CD4-positive, alpha-beta T cell treated with Interleukin-12 subunit alpha and Interleukin-12 subunit beta, for 1 hour (primary cell): ENCODE data around the gene CIAO2B.
A peak's percentile ranks its signal among the peaks of the same experiment; 100 is the strongest.
"Not testable (repeated sequence)": the region's sequence is repeated elsewhere in the genome, so short reads cannot be mapped to it uniquely, and the experiment has no call there.

ENCODE experiments used
- DNase-seq: peaks from one replicate; pipeline ENCODE4 v3.0.0-alpha.2; 2020

The CIAO2B gene

DNA sequence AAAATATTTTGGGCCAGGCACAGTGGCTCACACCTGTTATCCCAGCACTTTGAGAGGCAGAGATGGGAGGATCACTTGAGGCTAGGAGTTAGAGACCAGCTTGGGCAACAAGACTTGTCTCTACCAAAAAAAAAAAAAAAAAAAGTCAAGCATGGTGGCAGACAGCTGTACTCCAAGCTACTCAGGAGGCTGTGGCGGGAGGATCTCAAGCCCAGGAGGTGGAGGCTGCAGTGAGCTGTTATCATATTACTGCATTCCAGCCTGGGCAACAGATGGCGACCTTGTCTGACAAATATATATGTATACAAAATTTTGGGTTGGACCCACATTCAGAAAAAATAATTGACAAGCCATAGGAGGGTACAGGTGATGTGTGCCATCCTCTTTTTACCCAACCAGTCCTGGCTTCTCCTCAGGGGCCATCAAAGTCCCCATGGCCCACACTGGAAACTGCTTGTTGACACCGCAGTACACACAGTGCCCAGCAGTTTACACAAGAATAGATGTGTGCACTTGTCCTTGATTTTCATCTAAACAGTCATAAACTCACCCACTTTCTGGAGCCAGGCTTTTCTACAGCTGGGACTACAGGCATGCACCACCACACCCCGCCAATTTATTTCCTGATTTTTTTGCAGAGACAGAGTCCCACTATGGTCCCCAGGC is 2.8 kb upstream of the CIAO2B start:
- no peak for DNase-seq

DNA sequence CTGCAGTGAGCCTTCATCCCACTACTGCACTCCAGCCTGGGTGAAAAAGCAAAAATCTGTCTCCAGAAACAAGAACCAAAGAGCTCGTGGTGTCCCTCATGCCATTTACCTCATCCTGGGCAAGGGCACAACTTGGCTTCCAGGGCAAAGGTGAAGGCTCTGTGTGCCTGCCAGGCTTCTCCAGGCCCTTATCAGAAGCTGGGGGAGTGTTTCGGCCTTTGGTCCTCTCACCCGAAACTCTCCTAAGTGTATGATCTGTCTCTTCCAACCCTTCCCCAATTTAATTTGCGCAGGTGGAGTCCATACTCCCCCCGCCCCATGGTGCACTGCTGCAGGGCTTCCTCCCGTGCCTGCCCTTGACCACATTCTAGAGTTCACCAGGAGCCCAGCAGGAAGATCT is 2.3 kb upstream of the CIAO2B start:
- DNase-seq, result no peak

DNA sequence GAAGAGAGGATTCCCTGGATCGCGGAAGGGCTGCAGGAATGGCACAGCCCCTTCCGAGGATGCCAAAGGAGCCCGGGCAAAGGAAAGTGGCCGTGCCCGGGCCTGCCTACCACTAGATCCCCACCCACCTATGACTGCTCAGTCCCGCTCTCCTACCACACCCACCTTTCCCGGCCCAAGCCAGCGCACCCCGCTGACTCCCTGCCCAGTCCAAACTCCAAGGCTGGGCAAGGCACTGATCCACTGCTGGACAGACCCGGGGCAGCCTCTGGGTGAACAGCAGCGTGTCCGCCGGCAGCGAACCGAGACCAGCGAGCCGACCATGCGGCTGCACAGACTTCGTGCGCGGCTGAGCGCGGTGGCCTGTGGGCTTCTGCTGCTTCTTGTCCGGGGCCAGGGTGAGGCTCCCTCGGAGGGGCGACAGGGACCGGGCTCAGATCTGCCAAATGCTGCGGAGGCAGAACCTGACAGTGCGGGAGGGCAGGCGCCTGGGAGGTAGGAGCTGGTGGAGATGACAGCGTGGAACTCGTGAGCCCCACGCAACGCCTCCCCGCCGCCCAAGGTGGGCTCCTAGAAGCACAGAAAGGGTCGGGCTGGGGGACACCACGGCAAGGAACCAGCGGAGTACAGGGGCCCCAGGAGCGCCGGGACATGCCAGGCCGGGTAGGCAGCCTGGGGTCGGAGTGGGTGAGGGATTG is 1.3 kb upstream of the CIAO2B start, which contains the start of gene CES2:
Gene CES2 (plus strand): TSS at position 203 of the 698 bp plus-strand sequence. CDS start 120 bp downstream, at position 323.
- DNase-seq, result no peak

DNA sequence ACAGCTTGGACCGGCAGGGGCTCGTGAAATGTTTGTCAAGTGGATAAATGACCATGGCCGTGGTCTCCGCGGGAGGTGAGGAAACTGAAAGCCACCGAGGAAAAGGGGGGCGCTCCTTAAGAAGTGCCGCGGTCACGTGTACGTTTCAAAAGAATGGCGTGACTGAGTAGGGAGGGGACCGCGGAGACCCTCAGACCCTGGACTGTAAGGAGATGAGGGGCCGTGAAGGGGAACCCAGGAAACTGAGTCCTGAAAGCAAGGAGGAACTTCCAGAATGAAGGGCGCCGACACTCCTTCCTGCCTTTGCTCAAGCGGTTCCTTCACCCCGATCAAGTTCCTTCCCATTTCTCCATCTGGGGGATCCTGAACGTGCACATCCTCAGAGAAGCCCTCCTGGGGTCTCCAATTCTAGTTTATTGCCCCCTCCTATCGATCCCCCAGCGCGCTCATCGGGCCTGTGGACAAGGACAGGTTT is 674 bp upstream of the CIAO2B start:
- not testable (repeated sequence) for DNase-seq

DNA sequence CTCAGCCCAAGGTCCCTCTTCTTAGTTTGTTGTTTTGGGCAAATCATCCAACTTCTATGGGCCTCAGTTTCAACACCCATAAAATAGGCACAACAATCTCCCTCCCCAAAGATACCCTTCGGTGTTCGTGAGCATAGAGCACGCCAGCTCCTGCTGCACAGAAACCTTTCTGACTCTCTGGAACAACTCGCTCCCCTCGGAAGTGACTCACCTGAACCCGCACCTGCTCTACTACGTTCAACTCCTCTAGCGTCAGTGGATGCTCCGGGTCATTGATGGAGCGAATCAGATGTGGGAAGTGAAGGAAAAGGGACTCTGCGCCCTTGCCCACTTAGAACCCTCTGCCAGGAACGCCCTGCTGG is 445 bp downstream of the CIAO2B start:
- DNase-seq, result no peak

DNA sequence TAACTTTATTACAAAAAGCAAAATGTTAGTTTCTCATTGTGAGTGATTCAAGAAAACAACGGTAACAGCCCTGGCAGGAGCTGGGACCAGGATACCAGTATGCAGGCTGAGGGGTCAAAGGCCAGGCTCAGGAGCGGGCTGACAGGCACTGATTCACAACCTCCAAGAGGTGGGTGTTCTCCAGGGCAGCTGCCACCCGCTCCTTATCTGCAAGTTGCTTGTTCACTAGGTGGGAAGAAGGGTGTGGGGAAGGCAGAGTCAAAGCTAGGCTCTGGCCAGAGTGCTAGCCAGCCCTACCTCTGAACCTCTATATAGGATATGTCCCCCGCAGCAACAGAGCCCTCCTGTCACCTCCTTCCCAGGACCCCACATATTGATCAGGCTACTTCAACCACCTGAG is 2.1 kb downstream of the CIAO2B start:
- DNase-seq, result no peak

DNA sequence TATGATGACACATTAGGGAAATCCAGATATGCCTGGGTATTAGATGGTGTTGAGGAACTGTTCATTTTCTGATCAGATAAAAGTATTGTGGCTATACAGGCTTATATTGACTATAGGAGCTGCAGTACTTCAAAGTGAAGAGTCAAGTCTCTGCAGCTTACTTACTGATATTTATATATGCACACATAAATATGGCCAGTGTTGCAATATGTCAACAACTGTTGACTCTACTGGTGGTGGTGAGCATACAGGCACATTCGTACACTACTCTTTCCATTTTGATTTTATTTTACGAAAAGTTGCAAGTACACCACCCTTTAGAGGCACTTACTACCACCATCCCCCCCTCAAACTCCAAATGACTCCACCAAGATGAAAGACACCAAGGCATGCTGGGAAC is 2.5 kb downstream of the CIAO2B start:
- DNase-seq, result no peak

DNA sequence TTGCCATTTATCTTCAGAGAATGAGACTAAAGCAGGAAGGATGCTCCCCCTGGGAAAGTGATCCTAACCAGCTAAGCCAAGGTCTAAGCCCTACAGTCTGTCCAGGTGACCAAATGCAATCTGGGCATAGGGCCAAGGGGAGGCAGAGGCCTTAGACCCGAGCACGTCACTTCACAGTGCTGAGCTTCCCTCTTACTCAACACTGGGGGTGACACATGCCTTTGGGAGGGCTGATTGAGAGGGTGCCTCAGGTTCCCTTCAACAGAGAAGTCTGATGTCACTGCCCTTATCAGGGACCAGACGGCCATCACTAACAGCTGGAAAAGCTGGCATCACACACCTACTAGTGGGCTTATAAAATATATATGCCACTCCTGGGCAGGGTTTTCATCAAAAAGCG is 4.0 kb downstream of the CIAO2B start:
- no peak for DNase-seq

DNA sequence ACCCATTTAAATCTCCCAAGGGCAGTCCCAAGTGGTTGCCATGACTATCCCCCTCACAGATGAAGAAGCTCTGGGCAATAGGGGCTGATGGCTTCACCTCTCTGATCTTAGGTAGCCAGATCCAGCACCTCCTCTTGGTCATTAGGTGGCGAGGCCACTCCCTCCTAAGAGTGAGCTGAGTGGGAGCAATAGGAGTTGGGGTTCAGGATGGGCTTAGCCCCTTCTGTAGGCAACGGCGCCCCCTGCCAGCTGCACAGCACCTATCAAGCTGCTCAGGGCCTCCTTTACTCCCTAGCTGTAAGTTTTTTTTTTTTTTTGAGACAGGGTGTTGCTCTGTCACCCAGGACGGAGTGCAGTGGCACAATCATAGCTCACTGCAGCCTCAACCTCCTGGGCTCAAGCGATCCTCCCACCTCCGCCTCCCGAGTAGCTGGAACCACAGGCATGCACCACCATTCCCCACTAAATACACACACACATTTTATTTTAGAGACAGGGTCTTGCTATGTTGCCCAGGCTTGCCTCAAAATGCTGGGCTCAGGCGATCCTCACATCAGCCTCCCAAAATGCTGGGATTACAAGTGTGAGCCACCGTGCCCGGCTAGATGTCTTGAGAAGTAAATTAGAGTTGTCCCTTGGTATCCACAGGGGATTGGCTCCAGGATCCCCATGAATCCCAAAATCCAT is 5.4 kb downstream of the CIAO2B start:
- peak; percentile 30 for DNase-seq

DNA sequence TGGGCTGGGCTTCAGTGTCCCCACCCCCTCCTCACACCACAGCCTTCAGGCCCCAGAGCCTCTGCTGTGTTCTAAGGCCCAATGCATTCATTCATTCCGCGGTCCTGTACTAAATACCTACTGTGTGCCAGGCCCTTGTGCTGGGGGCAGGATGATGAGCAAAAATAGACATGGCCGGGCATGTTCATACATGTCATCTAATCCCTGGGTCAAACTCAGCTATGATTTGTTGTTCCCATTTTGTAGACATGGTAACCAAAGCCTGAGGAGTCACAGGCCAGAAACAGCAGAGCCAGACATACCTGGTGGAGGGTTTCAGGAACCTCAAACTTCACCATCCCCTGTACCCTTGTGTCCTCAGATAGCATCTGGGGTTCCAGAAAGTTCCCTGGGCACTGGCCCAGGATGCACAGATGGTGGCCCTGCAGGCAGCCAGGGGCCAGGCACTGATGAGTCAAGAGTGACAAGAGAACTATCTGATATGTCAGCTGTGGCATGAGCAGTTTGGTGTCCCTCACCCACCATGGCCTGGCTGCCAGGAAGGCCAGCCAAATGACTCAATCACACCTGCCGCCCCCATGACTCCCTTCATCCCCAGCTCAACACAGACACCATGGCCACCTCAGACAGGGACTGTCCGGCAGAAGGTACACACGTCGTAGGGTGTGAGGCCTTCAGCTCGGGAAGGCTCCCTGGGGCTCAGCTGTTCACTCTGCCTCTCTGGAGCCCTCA is 6.1 kb downstream of the CIAO2B start:
- no peak for DNase-seq

DNA sequence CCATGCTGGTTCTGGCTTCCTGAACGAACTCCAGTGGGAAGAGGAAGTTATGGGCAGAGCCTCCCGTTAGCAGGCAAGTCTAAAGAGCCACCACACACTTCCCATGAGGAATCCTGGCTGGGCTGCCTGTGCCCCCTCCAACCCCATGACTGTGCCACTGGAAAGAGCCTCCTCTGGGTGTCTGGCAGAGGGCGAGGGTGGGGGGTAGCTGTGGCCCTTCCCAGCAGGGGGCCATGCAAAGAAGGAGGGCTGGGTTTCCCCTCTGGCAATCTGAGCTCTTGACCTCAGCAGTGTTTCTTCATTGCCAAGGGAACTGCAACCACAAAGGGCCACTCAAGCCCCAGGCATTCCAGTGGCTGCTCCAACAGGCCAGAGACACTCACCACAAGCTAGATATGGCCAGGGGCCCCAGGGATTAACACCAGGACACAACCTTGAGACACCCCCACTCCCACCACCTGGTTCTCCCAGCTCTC is 7.2 kb downstream of the CIAO2B start:
- no peak for DNase-seq

DNA sequence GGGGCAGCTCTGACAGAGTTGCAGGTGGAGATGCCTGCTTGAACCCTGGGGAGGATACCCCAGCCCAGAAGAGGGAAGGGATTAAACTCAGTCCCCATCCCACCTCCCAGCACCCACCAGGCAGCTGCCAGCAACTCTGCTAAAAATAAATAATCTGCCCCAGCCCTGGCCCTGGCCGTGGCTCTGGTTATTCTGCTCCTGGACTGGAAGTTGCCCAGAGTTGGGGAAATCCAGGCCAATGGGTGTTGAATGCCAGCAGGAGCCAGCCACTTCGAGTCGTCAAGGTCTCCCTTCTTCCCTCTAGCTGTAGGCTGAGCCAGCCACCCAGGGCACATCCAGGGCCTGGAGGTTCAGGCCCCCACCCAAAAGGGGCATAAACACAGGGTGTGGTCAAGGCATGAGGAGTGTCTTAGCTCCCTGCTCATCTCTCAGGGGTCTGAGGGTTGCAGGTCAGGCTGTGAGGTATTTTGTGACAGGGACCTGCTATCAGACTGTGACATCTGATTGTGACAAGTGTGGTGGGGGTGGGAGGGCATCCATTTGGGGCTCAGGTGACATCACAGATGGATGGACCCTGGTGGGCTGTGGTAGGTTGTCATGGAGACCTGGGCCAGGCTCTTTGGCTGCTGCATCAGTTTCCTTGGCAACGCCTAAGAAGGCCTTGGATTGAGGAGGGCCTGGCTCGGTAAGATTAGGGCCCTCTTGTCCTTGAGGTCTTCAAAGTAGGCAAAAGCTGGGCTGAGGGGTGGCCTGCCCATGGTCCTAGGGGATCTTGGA is 7.8 kb downstream of the CIAO2B start:
- no peak for DNase-seq

DNA sequence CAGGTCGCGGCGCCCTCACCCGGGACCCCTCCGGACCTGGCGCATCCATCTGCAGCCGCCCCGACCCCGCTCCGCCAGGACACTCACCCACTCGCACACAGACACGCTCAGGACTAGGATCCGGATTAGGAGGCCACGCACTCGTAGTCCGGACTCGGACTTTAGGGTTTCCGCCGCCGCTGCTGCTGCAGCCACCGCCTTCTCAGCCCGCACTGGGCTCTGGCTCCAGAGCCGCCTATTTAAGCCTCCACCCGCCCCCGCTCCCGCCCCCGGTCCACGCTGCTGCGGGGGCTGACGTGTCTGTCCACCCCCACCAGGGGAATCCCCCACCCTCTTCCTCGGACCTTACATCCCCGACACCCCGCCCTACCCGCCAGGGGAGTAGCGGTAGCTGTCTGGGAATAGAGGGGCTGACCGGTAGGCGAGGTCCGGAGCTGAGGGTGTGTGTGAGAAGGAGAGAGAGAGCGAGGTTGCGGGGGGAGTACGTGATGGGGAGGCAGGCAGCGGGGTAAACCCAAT is 8.8 kb downstream of the CIAO2B start, which contains the start of gene RRAD:
Gene RRAD (minus strand): TSS at position 214 of the 519 bp plus-strand sequence. CDS start 356 bp downstream, outside the sequence.
- DNase-seq, result peak; percentile 31

DNA sequence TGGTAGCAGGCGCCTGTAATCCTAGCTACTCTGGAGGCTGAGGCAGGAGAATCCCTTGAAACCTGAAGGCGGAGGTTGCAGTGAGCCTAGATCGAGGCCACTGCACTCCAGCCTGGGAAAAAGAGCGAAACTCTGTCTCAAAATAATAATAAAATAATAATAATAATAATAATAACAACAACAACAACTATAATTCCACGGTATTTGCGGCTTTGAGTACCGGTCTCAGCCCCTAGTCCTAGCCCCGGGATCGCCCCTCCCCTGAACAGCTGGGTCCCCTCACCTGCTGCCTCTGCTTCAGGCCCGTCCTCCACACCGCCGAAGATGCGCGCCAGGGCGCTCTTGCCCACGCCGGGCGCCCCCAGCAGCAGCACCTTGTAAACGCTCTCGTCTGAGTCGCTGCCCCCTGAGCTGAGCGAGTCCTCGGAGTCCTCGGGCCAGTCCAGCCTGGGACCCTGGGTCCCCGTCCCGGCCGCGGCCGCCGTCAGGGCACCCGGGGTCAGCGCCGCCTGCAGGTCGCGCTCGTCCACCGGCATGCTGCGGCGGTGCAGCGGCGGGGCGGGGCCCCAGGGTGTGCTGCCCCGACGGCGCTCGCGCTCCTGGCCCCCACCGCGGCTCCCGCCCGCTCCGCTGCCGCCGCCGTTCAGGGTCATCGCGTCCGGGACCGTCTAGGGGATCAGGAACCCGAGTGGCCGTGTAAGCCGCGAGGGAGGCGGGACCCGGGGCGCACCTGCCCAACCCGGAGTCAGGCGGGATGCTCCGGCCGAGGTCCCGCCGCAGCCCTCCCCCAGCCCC is 9.5 kb downstream of the CIAO2B start:
- DNase-seq, result peak; percentile 34

DNA sequence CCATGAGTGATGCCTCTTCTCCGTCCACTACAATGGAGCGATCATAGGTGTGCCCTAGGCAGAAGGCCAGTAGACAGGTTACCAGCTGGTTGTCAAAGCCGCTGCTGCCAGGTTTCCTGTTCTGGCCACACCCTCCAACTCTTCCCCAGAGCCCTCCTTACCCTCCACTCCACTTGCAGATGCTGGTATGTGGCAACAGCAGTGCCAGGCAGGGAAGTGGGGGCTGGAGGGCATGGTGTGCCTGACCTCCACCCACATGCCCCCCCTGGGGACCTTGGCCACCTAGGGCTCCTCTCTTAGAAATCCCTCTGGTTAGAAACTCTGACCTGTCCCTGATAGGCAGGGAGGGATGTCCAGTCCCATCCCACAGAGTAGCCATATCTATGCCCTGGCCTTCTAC is 10.3 kb downstream of the CIAO2B start:
- no peak for DNase-seq

DNA sequence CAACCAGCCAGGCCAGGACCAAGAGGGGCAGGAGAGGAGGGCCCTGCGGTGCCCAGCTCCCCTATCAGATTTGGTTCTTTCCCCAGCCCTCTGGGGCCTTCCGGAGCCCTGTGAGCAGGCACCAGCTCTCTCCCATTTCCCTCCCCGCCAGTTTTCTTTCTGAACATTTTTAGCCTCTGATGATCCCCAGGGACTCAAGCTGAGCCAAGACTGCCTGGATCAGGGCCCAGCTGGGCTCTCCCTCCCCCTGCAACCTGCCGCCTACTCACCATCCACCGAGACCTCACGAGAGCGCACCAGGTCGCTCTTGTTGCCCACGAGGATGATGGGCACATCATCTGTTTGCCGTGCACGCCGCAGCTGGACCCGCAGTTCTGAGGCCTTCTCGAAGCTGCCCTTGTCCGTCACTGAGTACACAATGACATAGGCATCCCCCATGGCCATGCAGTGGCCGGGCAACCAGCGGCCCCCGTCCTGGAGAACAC is 10.9 kb downstream of the CIAO2B start:
- no peak for DNase-seq

DNA sequence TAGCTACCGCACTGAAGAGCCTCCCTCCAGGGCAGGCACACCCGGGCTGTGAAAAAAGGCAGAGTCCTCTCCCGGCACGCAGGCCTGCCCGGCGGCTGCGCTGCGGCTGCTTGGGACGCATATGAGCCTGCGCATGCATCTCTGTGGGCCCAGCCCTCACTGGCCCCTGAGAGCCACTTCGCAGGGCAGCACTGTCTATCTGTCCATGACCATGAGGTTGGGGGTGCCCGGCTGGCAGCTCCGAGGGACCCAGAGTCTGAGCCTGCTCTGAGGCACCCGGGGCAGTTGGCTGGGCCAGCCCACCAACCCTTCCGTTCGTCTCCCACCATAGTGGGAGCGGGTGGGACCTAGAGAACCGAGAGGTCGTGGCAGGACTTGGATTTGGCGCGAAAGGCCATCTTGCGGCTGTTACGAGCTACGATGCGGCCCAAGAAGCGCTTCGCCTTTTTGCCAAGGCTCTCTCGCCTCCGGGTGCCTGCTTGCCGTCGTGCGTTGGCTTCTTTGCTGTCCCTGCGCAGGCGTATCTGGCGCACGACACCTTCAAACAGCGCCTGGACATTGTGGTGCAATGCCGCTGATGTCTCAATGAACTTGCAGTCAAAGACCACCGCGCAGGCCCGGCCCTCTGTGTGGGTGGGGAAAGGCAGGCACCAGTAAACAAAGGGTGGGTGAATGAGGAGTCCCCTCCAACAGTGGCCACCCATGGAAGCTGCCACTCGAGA is 12.3 kb downstream of the CIAO2B start:
- no peak for DNase-seq

DNA sequence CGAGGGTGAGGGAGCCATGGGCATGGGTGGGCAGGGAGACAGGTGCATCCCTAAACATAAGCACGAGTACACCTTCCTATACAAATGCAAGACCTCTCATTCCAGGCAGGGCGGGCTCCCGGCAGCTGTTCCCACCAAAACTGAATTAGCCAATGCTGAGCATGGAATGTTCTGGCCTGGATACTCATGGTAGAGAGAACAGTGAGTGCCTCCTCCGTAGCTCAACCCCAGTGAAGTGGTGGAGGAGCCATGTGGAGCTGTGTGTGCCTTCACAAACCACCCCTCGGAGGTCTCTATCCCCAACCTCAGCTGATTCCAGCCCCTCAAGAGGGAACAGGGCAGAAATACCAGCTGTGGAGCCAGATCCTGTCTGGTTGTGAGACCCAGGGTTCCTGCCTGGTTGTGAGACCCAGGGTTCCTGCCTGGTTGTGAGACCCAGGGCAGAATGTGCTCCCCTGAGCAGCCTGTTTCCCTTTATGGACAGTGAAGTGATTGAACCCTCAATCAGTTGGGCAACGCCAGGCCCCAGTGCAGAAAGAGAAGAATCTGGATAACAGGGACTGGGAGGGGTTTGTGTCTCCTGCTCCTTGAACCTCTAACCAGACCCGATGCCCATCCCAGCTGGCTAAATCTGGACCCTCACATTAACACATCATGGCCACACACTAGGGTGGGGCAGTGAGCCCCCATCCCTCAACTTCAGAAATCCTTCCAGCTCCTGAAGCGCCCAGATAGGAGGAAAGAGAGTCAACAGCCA is 13.1 kb downstream of the CIAO2B start:
- DNase-seq, result no peak

DNA sequence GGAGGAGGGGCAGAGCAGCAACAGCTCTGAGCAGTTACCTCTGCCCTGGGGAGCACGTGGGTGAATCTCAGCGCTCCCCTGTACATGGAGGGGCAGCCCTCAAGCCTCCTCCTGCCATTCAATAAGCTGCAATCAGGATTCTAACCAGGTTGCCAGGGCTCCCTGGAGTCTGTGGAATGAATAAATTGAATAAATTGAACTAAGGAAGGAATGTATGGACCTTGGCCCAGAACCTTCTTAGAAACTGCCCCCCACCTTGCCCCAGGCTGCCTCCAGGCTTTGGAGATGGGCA is 14.0 kb downstream of the CIAO2B start:
- no peak for DNase-seq
